Astrocyte (in vitro differentiated cells and primary cell): ENCODE results near the gene STK11IP. TPM values are rescaled to one million over a fixed set of nuclear protein-coding genes. Genes with fewer than 3 reads are reported as not detected.

Experiments
- DNase-seq: peaks from one replicate; pipeline ENCODE4 v3.0.0-alpha.2; 2010; ENCODE audit warnings: low read depth
- FAIRE-seq: peaks from 2 replicates; lab custom pipeline; 2011; peaks lifted over from hg19 to GRCh38; lab: Jason Lieb, UNC
- H2AFZ ChIP-seq: 2 replicates; pipeline ENCODE4 v1.6.0; 2012; ENCODE audit warnings: low read depth, low read length, inconsistent platforms
- H3K27ac ChIP-seq: 2 replicates; pipeline ENCODE4 v1.5.1; 2011; ENCODE audit warnings: low read depth, low read length, inconsistent platforms
- H3K27me3 ChIP-seq: 2 replicates; pipeline ENCODE4 v1.6.0; 2011; ENCODE audit warnings: low read length, inconsistent platforms; ENCODE audit not compliant: insufficient read depth
- H3K36me3 ChIP-seq: 2 replicates; pipeline ENCODE4 v1.5.1; 2011; ENCODE audit warnings: low read length, inconsistent platforms; ENCODE audit not compliant: insufficient read depth
- H3K4me1 ChIP-seq: 2 replicates; pipeline ENCODE4 v1.5.1; 2011; ENCODE audit warnings: low read length, inconsistent platforms; ENCODE audit not compliant: insufficient read depth
- H3K4me2 ChIP-seq: 2 replicates; pipeline ENCODE4 v1.6.0; 2012; ENCODE audit warnings: low read length, inconsistent platforms
- H3K4me3 ChIP-seq: 2 replicates; pipeline ENCODE4 v1.5.1; 2011; ENCODE audit warnings: low read depth, mild to moderate bottlenecking, low read length, inconsistent platforms; ENCODE audit not compliant: insufficient read depth
- H3K79me2 ChIP-seq: 2 replicates; pipeline ENCODE4 v1.6.0; 2012; ENCODE audit warnings: mild to moderate bottlenecking, low read length, inconsistent platforms; ENCODE audit not compliant: insufficient read depth
- H3K9ac ChIP-seq: 2 replicates; pipeline ENCODE4 v1.6.0; 2012; ENCODE audit warnings: mild to moderate bottlenecking, low read length, inconsistent platforms
- H3K9me3 ChIP-seq: 2 replicates; pipeline ENCODE4 v1.5.1; 2012; ENCODE audit warnings: low read depth, mild to moderate bottlenecking, low read length, inconsistent platforms; ENCODE audit not compliant: insufficient read depth
- H4K20me1 ChIP-seq: 2 replicates; pipeline ENCODE4 v1.6.0; 2012; ENCODE audit warnings: low read length, inconsistent platforms; ENCODE audit not compliant: insufficient read depth
- H3K27ac Mint-ChIP-seq: one replicate; pipeline ENCODE4 v1.8.0; 2021; ENCODE audit warnings: mild to moderate bottlenecking, mixed read lengths; ENCODE audit not compliant: unreplicated experiment
- H3K27me3 Mint-ChIP-seq: one replicate; pipeline ENCODE4 v1.8.0; 2021; ENCODE audit warnings: low read depth, mixed read lengths; ENCODE audit not compliant: unreplicated experiment
- H3K36me3 Mint-ChIP-seq: one replicate; pipeline ENCODE4 v1.8.0; 2021; ENCODE audit warnings: low read depth, mixed read lengths; ENCODE audit not compliant: unreplicated experiment
- H3K4me1 Mint-ChIP-seq: one replicate; pipeline ENCODE4 v1.8.0; 2021; ENCODE audit warnings: low read depth, mixed read lengths; ENCODE audit not compliant: unreplicated experiment
- H3K4me3 Mint-ChIP-seq: one replicate; pipeline ENCODE4 v1.8.0; 2021; ENCODE audit warnings: mild to moderate bottlenecking, moderate library complexity, mixed read lengths; ENCODE audit not compliant: unreplicated experiment
- H3K9me3 Mint-ChIP-seq: one replicate; pipeline ENCODE4 v1.8.0; 2021; ENCODE audit warnings: mild to moderate bottlenecking, mixed read lengths; ENCODE audit not compliant: unreplicated experiment
- CTCF ChIP-seq: IDR thresholded peaks from 2 replicates; pipeline ENCODE4 v1.5.1; 2011; ENCODE audit warnings: low read depth, mild to moderate bottlenecking, inconsistent platforms, low read length, moderate library complexity; ENCODE audit not compliant: insufficient read depth
- EZH2 ChIP-seq: IDR thresholded peaks from 2 replicates; pipeline ENCODE4 v1.6.1; 2012; ENCODE audit warnings: mild to moderate bottlenecking, low read length, inconsistent platforms; ENCODE audit not compliant: insufficient read depth
- total RNA-seq: library from RNA; stranded (reverse); gene quantifications from 2 replicates; pipeline ENCODE4 v1.2.1, GENCODE V29; 2021

Gene STK11IP
- total RNA-seq, 1 donor from 2014 or later, result 24.9 TPM

DNA sequence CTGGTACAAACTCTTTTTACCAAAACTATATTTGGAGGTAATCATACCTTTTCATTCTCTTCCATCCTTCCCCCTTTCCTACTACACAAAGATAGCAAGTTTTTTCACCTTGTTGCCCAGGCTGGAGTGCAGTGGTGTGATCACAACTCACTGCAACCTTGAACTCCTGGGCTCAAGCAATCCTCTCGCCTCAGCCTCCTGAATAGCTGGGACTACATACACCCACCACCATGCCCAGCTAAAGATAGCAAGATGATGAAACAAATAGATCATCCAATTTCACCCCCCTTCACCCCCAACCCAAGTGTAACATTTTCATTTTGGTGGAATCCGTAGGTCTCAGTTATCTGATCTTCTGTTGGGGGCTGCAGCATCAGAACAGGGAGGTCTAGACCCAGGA is 4.5 kb upstream of the STK11IP start:
- Histone ChIP-seq H3K4me1 (peaks cover 5% of the 10 kb centered on the region), H3K9ac (no peak overlapping the region), H3K27me3 (no peaks in the 10 kb centered on the region), H3K79me2 (peaks cover 1% of the 10 kb centered on the region), H3K9me3 (no peaks in the 10 kb centered on the region), H3K27ac (no peak overlapping the region), H4K20me1 (no peaks in the 10 kb centered on the region), H2AFZ (no peak overlapping the region), H3K36me3 (no peaks in the 10 kb centered on the region), H3K4me2 (no peak overlapping the region), H3K4me3 (no peak overlapping the region)
- FAIRE-seq (no peak), DNase-seq (no peak)
- Mint-ChIP-seq H3K27me3 (no peaks in the 10 kb centered on the region), H3K4me3 (no peak overlapping the region), H3K4me1 (peaks cover 22% of the 10 kb centered on the region), H3K27ac (no peak overlapping the region), H3K9me3 (peaks cover 2% of the 10 kb centered on the region), H3K36me3 (no peaks in the 10 kb centered on the region)
- no peak for TF ChIP-seq EZH2
- TF ChIP-seq CTCF, result no peak

DNA sequence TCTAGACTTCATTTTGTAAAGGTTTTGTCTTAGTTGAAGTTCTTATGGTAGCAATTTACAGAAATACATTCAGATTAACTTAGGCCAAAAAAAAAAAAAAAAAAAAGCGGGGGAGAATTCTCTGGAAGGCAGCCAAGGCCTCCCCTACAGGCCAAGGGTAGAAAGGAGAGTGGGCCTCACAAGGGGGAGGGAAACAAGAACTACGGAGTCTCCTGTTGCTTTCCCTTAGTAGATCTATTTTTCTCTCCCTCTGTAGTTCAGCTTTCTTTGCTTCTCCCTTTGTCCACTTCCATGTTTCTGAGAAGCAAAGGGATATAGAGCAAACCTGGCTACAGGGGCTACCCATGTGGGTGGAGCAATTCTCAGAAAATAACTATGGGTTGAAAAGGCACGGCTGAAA is 2.4 kb upstream of the STK11IP start:
- Histone ChIP-seq H3K9me3 (no peaks in the 10 kb centered on the region), H3K27ac (no peak overlapping the region), H2AFZ (no peak overlapping the region), H3K36me3 (no peaks in the 10 kb centered on the region), H3K4me2 (peak overlapping the region; percentile 7), H4K20me1 (no peaks in the 10 kb centered on the region), H3K4me1 (peaks cover 11% of the 10 kb centered on the region), H3K4me3 (no peak overlapping the region), H3K9ac (no peak overlapping the region), H3K79me2 (peaks cover 8% of the 10 kb centered on the region), H3K27me3 (no peaks in the 10 kb centered on the region)
- Mint-ChIP-seq H3K4me3 (no peak overlapping the region), H3K9me3 (no peaks in the 10 kb centered on the region), H3K36me3 (no peaks in the 10 kb centered on the region), H3K27ac (peak overlapping the region; percentile 72), H3K27me3 (no peaks in the 10 kb centered on the region), H3K4me1 (peaks cover 28% of the 10 kb centered on the region)
- TF ChIP-seq EZH2, result no peak
- TF ChIP-seq CTCF, result no peak
- DNase-seq (peak; percentile 5), FAIRE-seq (no peak)

- H3K27me3 ChIP-seq, result no peaks in the 10 kb centered on the region
- H3K9ac ChIP-seq, result peak overlapping the region; percentile 91
- peaks cover 5% of the 10 kb centered on the region for H3K36me3 ChIP-seq
- H3K4me3 Mint-ChIP-seq, result peak overlapping the region; percentile 96
- H3K27me3 Mint-ChIP-seq, result no peaks in the 10 kb centered on the region
- H2AFZ ChIP-seq, result peak overlapping the region; percentile 84
- no peak for DNase-seq
- TF ChIP-seq CTCF (no peak), EZH2 (no peak)
- H3K4me3 ChIP-seq, result peak overlapping the region; percentile 93
- H4K20me1 ChIP-seq, result no peaks in the 10 kb centered on the region
- no peaks in the 10 kb centered on the region for H3K9me3 ChIP-seq
- H3K27ac ChIP-seq, result peak overlapping the region; percentile 84
- H3K79me2 ChIP-seq, result peaks cover 8% of the 10 kb centered on the region
- H3K36me3 Mint-ChIP-seq, result peaks cover under 1% of the 10 kb centered on the region
- H3K27ac Mint-ChIP-seq, result peak overlapping the region; percentile 99
- no peaks in the 10 kb centered on the region for H3K9me3 Mint-ChIP-seq
- FAIRE-seq, result peak; percentile 5
- H3K4me1 Mint-ChIP-seq, result peaks cover 28% of the 10 kb centered on the region
- peak overlapping the region; percentile 95 for H3K4me2 ChIP-seq
- H3K4me1 ChIP-seq, result peaks cover 11% of the 10 kb centered on the region
Observed at GRCh38 chr2:219596954-219597551, 604 bp upstream of the STK11IP start.
